Measurements from ENCODE around the gene CALB2.

The CALB2 gene

DNA sequence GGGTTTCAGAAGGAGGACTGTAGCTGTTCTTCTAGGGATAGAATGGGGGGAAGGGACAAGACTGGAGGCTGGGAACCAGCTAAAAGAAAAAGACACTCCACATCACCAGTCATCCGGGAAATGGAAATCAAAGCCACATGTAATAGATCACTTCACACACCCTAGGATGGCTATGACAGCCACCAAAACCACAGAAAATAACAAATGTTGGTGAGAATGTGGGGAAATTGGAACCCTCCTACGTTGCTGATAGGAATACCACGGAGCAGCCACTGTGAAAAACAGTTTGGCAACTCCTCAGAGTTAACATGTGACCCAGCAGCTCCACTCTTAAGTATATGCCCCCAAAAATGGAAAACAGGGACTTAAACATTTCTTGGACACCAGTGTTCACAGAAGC is 81.0 kb downstream of the CALB2 start:
- DNase-seq (ENCODE audit: low spot score): no peak
- TF ChIP-seq, protein P1, sequence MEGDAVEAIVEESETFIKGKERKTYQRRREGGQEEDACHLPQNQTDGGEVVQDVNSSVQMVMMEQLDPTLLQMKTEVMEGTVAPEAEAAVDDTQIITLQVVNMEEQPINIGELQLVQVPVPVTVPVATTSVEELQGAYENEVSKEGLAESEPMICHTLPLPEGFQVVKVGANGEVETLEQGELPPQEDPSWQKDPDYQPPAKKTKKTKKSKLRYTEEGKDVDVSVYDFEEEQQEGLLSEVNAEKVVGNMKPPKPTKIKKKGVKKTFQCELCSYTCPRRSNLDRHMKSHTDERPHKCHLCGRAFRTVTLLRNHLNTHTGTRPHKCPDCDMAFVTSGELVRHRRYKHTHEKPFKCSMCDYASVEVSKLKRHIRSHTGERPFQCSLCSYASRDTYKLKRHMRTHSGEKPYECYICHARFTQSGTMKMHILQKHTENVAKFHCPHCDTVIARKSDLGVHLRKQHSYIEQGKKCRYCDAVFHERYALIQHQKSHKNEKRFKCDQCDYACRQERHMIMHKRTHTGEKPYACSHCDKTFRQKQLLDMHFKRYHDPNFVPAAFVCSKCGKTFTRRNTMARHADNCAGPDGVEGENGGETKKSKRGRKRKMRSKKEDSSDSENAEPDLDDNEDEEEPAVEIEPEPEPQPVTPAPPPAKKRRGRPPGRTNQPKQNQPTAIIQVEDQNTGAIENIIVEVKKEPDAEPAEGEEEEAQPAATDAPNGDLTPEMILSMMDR (IDR thresholded peaks at IDR 0.05; ENCODE audit: extremely low read depth, missing control alignments): no peak

Measured in GM20000 (cell line).